Spleen (tissue), 11 donors: ENCODE data around the gene FERMT2. TPM values are rescaled to one million over a fixed set of nuclear protein-coding genes. Genes with fewer than 3 reads are reported as not detected.

Source experiments
- DNase-seq: peaks from one replicate; pipeline ENCODE4 v3.0.0-alpha.2; 2020
- H3K27ac ChIP-seq, 8 donors: fragments of 200-600 bp; sonication (generic) in 7 of 8; 1 replicate in 4 of 8; 2 replicates in 4 of 8; pipeline versions ENCODE4 v1.5.0 to v1.8.0; 2016 to 2021; ENCODE audit warnings: inconsistent platforms in 4 of 8, mild to moderate bottlenecking in 4 of 8, moderate library complexity in 1 of 8
- H3K27me3 ChIP-seq, 7 donors: fragments of 200-600 bp; sonication (generic) in 6 of 7; replicated peaks in 1 of 7; 1 replicate in 4 of 7; 2 replicates in 3 of 7; pipeline versions ENCODE4 v1.5.0 to v1.8.0; 2016 to 2021; ENCODE audit warnings: inconsistent platforms in 3 of 7, mild to moderate bottlenecking in 1 of 7
- H3K36me3 ChIP-seq, 6 donors: fragments of 200-600 bp; sonication (generic) in 5 of 6; 1 replicate in 4 of 6; 2 replicates in 2 of 6; pipeline versions ENCODE4 v1.5.0 to v1.8.0; 2016 to 2021; ENCODE audit warnings: inconsistent platforms in 2 of 6
- H3K4me1 ChIP-seq, 6 donors: fragments of 200-600 bp; sonication (generic) in 5 of 6; 1 replicate in 3 of 6; 2 replicates in 3 of 6; pipeline versions ENCODE4 v1.5.0 to v1.8.0; 2016 to 2021; ENCODE audit warnings: inconsistent platforms in 3 of 6
- H3K4me3 ChIP-seq, 8 donors: fragments of 200-600 bp; sonication (generic) in 7 of 8; 1 replicate in 4 of 8; 2 replicates in 4 of 8; pipeline versions ENCODE4 v1.5.0 to v1.8.0; 2016 to 2021; ENCODE audit warnings: inconsistent platforms in 4 of 8, mild to moderate bottlenecking in 4 of 8, moderate library complexity in 2 of 8
- H3K9me3 ChIP-seq, 8 donors: fragments of 200-600 bp; sonication (generic) in 7 of 8; 1 replicate in 4 of 8; 2 replicates in 4 of 8; pipeline versions ENCODE4 v1.5.0 to v1.8.0; 2016 to 2021; ENCODE audit warnings: inconsistent platforms in 4 of 8
- POLR2A ChIP-seq, 3 donors: fragments of 450-650 bp; IDR thresholded peaks; one replicate each; pipeline ENCODE4 v1.5.1; 2017; ENCODE audit warnings: antibody characterized with exemption in 3 of 3, mild to moderate bottlenecking in 1 of 3
- POLR2AphosphoS5 ChIP-seq, 3 donors: sonication (generic); formaldehyde crosslinking; IDR thresholded peaks; one replicate each; pipeline ENCODE4 v1.5.1; 2017; ENCODE audit warnings: antibody characterized with exemption in 3 of 3
- WGBS, 5 donors: extraction: QIAGEN DNeasy Blood & Tissue Kit in 3 of 5; methylation state at CpG; one replicate each; pipeline versions ENCODE4 v1.1.5 to v1.1.7; 2013 to 2018; 5-methylcytosine and 5-hydroxymethylcytosine counted together
- intact Hi-C: fragments of 100-400 bp; cut with DNase I; formaldehyde crosslinking; loops from one replicate; pipeline ENCODE4 v1.15.0; 2023; ENCODE audit warnings: low total_unique reads
- polyA plus RNA-seq, 3 donors: library from polyadenylated mRNA; stranded (reverse); fragments of 200-250 nt; gene quantifications; one replicate each; pipeline ENCODE4 v1.2.1, GENCODE V29; 2013
- total RNA-seq, 7 donors: library from RNA; depleted of rRNA in 3 of 7; stranded (reverse); fragments of >200 nt in 3 of 7; fragmentation: NEBNext Ultra II Directional in 4 of 7; extraction: Animal tissue kit (Norgen Biotek cat#: 25700) in 4 of 7; gene quantifications; one replicate each; pipeline versions ENCODE4 v1.1.0 to v1.2.1, GENCODE V29; 2016 to 2021
- TF ChIP-seq, protein P1 (sequence below), 11 experiments: fragments of 200-600 bp in 7 of 11; fragments of 450-650 bp in 4 of 11; sonication (generic) in 4 of 11; IDR thresholded peaks in 8 of 11; conservative IDR thresholded peaks in 3 of 11; 1 replicate in 7 of 11; 2 replicates in 4 of 11; pipeline versions ENCODE4 v1.4.0 to v1.8.0; 2016 to 2021; ENCODE audit warnings: antibody characterized with exemption in 11 of 11, inconsistent platforms in 4 of 11, mild to moderate bottlenecking in 1 of 11
- donor health status: healthy with polysubstance abuse.
- donor health status: DM: no; HTN: no; CAD: no; lungs with moderate emphysema.
- donor health status: DM: no; HTN: no; CAD: no.
- donor health status: Bipolar disorder and iron deficiency.
- donor health status: healthy.
- donor health status: DM: no; HTN: no; CAD: no.
- donor health status: DM: yes; HTN: yes; CAD: no.

The FERMT2 gene
- total and polyA plus RNA-seq, 10 donors: 10.5 to 94.5 (median 52.7) TPM

DNA sequence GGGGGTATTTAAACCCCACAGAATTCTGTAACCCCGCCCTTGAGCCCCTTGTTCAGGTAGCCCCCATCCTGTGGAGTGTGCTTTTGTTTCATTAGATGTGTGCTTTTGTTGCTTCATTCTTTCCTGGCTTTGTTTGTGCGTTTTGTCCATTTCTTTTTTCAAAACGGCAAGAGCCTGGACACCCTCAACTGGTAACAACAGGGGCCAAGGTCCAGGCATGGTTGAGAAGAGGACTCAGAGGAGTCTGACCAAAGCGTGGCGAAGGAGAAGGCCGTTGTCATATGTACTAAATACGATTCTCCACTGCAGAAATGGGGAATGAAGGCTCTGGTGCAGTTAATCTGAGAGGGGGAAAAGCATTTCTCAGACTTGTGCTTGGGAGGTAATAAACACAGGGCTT is 113.4 kb downstream of the FERMT2 start:
- intact Hi-C loops: no loop called here
- 82 to 94% (median 89%) methylated on average over 7 of the region's 7 CpGs for WGBS, 5 donors
- no peak overlapping the region for H3K27ac ChIP-seq
- H3K4me3 ChIP-seq: no peak overlapping the region
- H3K36me3 ChIP-seq: no peaks in the 10 kb centered on the region
- TF ChIP-seq POLR2AphosphoS5 (IDR thresholded peaks at IDR 0.05) (no peak), POLR2A (IDR thresholded peaks at IDR 0.05) (no peak)
- TF ChIP-seq, protein P1, sequence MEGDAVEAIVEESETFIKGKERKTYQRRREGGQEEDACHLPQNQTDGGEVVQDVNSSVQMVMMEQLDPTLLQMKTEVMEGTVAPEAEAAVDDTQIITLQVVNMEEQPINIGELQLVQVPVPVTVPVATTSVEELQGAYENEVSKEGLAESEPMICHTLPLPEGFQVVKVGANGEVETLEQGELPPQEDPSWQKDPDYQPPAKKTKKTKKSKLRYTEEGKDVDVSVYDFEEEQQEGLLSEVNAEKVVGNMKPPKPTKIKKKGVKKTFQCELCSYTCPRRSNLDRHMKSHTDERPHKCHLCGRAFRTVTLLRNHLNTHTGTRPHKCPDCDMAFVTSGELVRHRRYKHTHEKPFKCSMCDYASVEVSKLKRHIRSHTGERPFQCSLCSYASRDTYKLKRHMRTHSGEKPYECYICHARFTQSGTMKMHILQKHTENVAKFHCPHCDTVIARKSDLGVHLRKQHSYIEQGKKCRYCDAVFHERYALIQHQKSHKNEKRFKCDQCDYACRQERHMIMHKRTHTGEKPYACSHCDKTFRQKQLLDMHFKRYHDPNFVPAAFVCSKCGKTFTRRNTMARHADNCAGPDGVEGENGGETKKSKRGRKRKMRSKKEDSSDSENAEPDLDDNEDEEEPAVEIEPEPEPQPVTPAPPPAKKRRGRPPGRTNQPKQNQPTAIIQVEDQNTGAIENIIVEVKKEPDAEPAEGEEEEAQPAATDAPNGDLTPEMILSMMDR (IDR thresholded peaks at IDR 0.05 in 8 of 11, conservative IDR thresholded peaks at IDR 0.05 in 3 of 11): no peak
- DNase-seq: no peak
- no peaks in the 10 kb centered on the region for H3K4me1 ChIP-seq
- H3K27me3 ChIP-seq: no peaks in the 10 kb centered on the region
- no peaks in the 10 kb centered on the region for H3K9me3 ChIP-seq

DNA sequence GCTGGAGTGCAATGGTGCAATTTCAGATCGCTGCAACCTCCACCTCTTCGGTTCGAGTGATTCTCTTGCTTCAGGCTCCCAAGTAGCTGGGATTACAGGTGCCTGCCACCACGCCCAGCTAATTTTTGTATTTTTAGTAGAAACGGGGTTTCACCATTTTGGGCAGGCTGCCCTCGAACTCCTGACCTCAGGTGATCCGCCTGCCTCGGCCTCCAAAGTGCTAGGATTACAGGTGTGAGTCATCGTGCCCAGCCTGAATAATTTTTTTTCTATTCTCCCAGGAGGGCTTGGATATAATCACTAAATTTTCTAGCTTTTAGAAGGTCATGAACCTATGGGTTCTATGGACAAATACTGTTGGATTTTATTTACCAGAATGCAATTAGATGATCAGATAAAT is 114.8 kb downstream of the FERMT2 start:
- Histone ChIP-seq H3K27ac (no peak overlapping the region), H3K9me3 (no peaks in the 10 kb centered on the region), H3K4me1 (no peaks in the 10 kb centered on the region), H3K4me3 (no peak overlapping the region), H3K27me3 (no peaks in the 10 kb centered on the region), H3K36me3 (no peaks in the 10 kb centered on the region)
- TF ChIP-seq POLR2A (IDR thresholded peaks at IDR 0.05): no peak
- intact Hi-C loops: no loop called here
- 91 to 98% (median 94%) methylated on average over 9 of the region's 9 CpGs for WGBS, 5 donors
- no peak for DNase-seq

DNA sequence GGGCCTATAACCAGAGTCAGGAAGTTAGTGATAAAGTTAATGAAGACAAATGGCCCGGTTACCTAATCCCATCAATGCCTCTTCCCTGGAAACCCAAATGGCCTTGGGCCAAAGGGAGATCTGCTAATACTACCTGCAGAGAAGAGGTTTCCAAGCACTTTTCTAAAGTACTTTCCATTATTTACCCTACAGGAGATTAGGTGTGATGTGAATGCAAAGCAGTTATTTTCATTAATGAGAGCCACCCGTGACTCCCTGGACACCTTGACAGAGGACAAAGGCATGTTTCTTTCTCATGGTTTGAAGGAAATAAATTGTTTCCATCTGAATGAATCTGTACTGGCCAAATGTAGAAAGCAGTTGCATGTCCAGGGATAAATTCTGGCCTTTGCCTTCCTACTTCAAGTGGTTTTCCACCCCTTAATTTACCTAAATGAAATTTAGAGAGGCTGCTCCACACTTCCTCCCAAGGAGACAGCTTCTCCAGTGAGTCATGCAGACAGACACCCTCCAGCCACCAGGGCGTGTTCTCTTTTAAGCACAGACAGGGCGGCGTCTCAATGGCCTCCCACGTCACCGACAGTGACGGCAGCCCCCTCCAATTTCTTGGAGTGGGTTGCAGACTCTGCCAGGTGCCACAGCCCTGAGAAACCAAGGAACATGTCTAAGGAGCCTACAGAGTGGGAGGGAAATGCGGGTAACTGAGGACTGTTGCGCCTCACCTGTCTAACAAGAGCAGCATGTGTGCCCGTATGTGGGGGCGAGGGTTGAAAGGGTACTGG is 115.5 kb downstream of the FERMT2 start:
- Histone ChIP-seq H3K4me1 (no peaks in the 10 kb centered on the region), H3K4me3 (no peak overlapping the region), H3K36me3 (no peaks in the 10 kb centered on the region), H3K9me3 (no peaks in the 10 kb centered on the region), H3K27me3 (no peaks in the 10 kb centered on the region), H3K27ac (no peak overlapping the region)
- TF ChIP-seq POLR2A (IDR thresholded peaks at IDR 0.05) (no peak), POLR2AphosphoS5 (IDR thresholded peaks at IDR 0.05) (no peak)
- TF ChIP-seq, protein P1 (IDR thresholded peaks at IDR 0.05 in 8 of 11, conservative IDR thresholded peaks at IDR 0.05 in 3 of 11): no peak
- DNase-seq: no peak
- intact Hi-C loops: no loop called here
- WGBS, 5 donors: 89 to 95% (median 91%) methylated on average over 12 of the region's 12 CpGs

DNA sequence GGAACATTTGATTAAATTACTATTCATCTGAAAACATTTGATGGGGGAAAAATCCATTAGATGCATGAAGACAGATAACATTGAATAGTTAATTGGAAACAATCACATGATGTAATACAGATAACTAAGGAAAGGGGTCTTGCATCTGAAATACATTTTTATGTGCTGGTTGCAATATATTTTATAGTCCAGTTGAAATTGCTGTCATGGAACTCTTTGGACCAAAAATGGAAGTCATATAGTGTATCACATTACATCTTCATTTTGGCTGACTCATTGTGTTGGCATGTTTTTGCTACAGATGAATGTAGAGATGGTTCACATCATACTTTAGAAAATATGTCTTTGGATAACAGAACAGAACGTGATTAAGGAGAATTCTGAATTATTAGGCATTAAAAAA is 116.4 kb downstream of the FERMT2 start:
- no peaks in the 10 kb centered on the region for H3K36me3 ChIP-seq
- no peak for DNase-seq
- intact Hi-C loops: no loop called here
- H3K9me3 ChIP-seq: no peaks in the 10 kb centered on the region
- no peak overlapping the region for H3K27ac ChIP-seq
- no peaks in the 10 kb centered on the region for H3K27me3 ChIP-seq
- H3K4me1 ChIP-seq: no peaks in the 10 kb centered on the region
- WGBS, 5 donors: 47 to 86% (median 75%) methylated on average over 1 of the region's 1 CpG
- TF ChIP-seq, protein P1 (IDR thresholded peaks at IDR 0.05 in 8 of 11, conservative IDR thresholded peaks at IDR 0.05 in 3 of 11): no peak
- TF ChIP-seq POLR2A (IDR thresholded peaks at IDR 0.05) (no peak), POLR2AphosphoS5 (IDR thresholded peaks at IDR 0.05) (no peak)
- H3K4me3 ChIP-seq: no peak overlapping the region
